Measurements from ENCODE around the gene FHIT.

FHIT gene

GRCh38 chr3:59843821-59844220 lies 1407.4 kb downstream of the FHIT start:
- peak; percentile 42 for DNase-seq

DNA sequence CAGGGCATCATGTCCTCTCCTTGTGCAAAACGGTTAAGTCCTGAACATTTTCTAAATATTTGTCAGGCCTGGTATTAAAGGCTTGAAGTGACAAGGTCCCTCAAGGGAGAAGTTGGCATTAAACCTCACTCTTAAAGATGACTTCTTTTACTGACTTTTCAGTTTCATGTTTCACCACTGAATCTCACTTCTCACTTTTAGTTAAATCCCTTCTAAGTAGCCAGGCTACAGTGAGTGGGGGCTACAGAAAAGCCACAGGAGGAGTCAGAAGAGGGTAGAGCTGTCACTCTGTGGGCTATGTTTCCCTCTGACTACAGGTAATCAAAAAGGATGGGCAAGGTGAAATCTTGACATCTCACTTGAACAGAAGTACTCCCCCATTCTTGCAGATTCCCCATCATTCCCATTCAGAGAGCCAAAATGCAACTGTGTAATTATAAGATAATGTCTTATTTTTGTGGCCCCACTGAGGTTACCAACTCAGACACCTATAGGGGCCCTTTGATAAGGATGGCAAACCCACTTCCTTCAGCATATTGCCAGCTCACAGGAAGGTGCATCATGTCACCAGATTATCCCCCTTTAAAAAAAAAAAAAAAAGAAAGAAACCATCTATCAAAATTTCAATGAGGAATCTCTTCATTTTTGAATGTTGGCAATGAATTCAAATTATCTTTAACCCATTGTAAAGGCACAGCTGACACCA lies 1411.3 kb downstream of the FHIT start:
- DNase-seq: no peak

DNA sequence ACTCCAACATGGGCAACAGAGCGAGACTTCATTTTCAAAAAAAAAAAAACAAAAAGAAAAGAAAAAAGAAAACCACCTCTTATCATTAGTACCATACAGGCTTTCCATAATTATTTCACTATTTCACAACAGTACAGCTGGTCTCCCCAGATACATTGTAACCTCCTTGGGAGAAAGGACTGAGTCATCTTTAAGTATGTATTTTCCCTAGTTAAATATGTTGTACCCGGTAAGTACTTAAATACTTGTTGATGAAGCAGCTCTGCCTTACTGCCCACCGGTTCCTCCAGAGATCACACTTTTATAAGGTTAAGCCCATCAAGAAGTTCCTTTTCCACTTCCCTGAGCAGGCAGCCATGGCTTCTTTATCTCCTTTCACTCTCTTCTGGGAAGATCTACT lies 1412.0 kb downstream of the FHIT start:
- DNase-seq: no peak

DNA sequence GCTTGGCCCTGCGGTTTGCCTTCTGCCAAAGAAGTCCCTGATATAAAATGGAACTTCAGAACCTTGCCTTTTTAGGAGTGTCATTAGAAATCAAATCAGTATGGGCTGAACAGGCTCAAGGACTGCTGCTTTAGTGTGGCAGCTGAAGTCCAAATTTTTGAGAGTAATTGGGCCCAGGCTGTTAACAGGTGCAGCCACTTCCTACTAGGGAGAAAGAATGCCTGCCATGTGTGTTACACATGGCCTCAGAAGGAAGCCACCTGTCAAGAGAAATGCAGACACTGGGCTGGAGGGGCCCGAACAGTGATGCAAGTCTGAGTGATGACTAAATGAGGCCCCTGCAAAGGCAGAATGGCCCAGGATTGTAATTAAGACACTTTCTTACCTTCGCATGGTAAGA lies 1414.7 kb downstream of the FHIT start:
- DNase-seq: peak; percentile 5

DNA sequence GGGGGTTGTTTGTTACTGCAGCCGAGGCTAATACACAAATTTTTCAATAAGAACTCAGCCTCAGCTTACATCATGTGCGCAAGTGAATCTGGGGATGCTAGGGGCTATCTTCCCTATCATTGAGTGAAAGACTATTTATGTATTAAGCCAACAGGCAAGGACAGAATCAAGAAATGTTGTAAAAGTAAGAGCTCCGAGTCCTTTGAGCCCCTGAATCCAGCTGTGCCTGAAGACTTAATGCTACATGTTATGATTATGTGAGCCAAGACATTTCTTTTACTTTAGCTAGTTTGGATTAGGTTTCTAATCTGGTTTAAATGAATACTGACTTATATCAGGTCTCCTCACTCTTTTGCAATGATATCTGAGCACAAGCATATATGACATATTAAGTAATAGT lies 1418.5 kb downstream of the FHIT start:
- no peak for DNase-seq

DNA sequence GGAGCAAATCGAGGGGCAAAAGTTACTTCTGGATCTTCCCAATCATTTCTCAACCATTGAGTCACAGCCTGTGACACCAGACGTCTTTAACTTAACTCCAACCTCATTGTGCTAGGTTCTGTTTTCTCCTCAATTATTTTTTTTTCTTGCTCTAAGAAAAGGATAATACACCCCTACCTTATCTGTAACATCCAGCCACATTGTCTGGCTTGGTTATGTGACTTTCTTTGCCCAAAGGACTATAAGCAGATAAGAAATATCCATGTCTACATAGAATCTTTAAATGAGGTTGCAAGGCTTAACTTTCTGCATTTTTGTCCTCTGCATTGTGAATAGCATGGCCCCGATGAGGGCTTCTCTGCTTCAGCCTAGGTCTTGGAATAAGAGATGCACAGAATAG lies 1419.0 kb downstream of the FHIT start:
- DNase-seq: no peak

GRCh38 chr3:59831394-59831793 lies 1419.9 kb downstream of the FHIT start:
- DNase-seq: no peak

- no peak for DNase-seq
Observed at GRCh38 chr3:59829527-59829926, 1421.7 kb downstream of the FHIT start.

GRCh38 chr3:59824876-59825275 lies 1426.4 kb downstream of the FHIT start:
- DNase-seq: peak; percentile 60

GRCh38 chr3:59821274-59821673 lies 1430.0 kb downstream of the FHIT start:
- peak; percentile 79 for DNase-seq

- no peak for DNase-seq
Observed at GRCh38 chr3:59820352-59820934, 1430.8 kb downstream of the FHIT start.

- no peak for DNase-seq
Observed at GRCh38 chr3:59818919-59819300, 1432.3 kb downstream of the FHIT start.

DNA sequence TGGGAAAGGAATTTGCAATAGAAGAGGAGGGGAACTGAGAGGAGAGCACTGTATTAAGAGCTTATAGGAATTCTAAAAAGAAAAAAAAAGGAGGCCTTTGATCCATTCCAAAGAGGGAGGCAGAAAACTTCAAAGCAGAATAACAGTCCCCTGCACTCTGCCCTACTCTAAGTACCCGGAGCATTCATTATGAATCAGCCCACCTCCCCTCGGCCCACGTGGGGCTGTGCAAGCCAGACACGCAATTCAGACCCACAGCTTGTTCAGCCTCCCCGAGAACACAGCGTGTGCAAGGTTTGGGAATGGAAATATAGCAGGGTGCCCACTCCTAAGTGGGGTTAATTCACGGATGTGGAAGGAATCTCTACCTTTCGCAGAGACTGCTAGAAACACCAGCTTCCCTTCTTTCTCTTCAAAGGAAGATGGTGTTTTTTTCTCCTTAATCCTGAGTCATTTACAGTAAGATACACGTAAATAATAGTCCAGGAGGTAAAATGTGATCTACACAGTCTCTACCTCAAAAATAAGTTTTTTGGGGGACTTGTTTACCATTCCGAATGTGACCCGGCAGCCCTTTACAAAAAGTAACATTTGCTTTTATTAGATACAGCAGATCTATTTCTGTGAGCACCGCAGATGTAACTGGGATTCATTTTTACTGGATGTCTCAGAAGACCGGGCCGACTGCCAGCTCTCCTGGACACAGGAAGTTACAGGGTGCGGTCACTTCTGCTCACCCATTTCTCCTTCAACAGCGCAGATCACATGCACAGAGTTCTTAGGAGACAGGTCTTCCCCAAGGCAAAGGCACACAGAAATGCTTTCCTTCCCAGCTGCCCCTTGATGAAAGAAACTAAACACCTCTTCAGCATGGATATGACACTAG lies 1433.0 kb downstream of the FHIT start:
- DNase-seq: peak; percentile 67

GRCh38 chr3:59817511-59817910 lies 1433.7 kb downstream of the FHIT start:
- no peak for DNase-seq

GRCh38 chr3:59816312-59816711 lies 1434.9 kb downstream of the FHIT start:
- DNase-seq: peak; percentile 73

DNA sequence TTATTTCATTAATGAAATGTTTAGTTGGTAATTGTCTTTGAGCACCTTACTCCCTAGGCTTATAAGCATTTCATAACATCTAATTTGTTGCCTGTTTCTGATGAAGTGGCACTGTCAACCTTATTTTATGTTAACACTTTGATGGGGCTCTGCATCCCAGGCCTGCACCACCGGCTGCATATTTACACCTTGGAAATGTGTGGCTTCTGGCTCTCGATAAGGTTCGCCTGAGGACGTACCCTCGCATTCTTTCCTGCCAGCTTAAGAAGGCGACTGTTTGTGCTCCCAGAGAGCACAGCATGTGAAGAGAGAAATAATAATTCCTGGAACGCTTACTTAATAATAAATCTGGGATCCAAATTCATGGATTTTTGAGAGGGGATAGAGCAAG lies 1438.1 kb downstream of the FHIT start:
- DNase-seq: peak; percentile 8

- DNase-seq: peak; percentile 82
Observed at GRCh38 chr3:59812237-59813147, 1438.8 kb downstream of the FHIT start.

DNA sequence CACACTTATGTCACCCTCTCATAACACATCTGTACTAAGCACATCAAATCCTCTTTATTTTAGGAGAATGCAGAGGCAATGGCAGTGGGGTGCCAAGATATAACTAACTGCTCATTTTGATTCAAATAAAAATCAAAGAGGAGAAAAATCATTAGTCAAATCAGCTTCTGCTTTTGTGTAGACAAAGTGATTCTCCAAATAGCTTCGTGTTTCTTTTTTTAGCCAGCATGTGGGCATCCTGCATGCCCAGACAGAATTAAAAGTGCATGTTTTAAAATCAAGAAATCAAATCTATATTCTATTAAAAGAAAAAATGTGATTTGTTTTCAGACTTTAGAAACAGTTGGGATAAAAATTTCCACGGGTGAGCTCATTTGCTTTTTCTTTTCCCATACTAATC lies 1440.1 kb downstream of the FHIT start:
- no peak for DNase-seq

DNA sequence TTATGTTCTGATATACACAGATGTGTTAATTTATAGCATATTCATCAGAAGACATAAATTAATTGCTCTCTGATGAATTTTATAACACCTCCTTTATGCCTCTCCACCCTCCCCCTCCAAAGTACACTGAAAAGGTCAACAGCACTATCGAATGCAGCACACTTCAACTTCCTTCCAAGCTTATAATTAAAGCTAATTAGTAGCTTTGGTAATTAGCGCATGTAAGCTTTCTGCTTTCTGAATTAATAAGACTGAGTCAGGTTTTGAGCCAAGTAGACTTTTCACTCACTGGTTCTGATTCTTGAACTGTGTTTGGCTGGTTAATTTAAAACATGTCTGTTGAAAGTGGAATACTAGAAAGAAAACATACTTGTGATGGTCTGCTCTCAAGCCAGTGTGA lies 1440.6 kb downstream of the FHIT start:
- peak; percentile 87 for DNase-seq

GRCh38 chr3:59809710-59810444 lies 1441.4 kb downstream of the FHIT start:
- peak; percentile 75 for DNase-seq

DNA sequence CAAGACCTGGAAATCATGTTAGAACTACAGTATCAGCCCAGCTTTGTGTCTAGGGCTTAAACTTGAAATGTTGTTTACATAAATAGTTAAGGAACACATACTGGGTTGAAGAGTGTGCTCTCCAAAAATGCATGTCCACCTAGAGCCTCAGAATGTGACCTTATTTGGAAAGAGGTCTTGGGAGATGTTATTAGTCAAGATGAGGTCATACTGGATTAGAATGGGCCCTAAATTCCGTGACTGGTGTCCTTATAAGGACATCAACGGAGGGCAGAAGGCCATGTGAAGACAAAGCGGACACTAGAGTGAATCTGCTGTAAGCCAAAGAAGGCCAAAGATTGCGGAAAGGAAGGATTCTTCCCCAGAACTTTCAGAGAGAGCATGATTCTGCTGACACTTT lies 1442.2 kb downstream of the FHIT start:
- DNase-seq: no peak

GRCh38 chr3:59808446-59808845 lies 1442.8 kb downstream of the FHIT start:
- DNase-seq: no peak
